HG03066 (cell line): ENCODE results near the gene ARAP2.
A peak's percentile ranks its signal among the peaks of the same experiment; 100 is the strongest.
"Not testable (repeated sequence)": the region's sequence is repeated elsewhere in the genome, so short reads cannot be mapped to it uniquely, and the experiment has no call there.

Source experiments
- ATAC-seq: cut with Tn5 transposase; IDR thresholded peaks from one replicate; pipeline ENCODE4 v1.9.1; 2021; ENCODE audit warnings: low read depth; ENCODE audit not compliant: unreplicated experiment

The ARAP2 gene

DNA sequence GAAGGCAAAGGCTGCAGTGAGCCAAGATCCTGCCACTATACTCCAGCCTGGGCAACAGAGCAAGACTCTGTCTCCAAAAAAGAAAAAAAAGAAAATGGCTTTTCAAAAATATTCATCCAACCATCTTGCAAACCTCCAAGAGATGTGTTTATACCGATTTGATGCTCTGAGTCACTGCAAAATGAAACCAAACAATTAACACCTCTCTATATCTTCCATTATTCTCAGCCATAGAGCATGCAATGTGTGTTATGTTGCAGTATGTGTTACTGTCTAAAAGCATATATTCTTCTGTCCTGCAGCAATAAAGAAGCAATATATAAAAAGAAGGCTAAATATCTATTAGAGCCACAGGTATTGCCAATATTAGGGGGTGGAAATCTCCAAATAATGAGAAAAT is 51.4 kb downstream of the ARAP2 start:
- no peak for ATAC-seq

DNA sequence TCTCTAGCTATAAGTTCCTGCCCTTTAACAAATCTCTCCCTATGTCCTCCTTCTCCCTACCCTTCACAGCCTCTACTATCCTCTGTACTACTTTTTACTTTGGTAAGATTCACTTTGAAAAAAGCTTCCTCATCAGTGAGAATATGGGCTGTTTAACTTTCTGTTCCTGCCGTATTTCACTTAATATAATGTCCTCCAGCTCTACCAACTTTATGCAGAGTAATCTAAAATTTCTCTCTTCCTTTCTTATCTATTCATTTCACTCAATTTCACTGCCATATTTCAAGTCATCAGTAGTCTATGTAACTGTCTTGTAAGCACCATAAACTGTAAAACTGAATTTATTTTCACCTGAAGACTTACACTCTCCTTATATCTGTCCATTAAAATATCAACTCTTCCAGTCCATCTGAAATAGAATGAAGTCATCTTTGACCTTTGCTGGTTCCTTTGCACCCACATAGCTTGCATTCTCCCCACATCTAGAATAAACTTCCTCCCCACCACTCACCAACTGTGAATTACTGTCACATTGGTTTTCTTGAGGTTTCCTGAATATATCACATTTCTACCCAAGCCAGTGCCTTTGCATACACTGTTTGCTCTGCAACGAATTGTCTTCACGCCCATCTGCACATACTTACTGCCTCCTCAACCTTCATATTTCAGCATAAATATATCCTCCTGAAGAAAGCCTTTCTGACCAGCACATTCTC is 54.6 kb downstream of the ARAP2 start:
- peak; percentile 86 for ATAC-seq

DNA sequence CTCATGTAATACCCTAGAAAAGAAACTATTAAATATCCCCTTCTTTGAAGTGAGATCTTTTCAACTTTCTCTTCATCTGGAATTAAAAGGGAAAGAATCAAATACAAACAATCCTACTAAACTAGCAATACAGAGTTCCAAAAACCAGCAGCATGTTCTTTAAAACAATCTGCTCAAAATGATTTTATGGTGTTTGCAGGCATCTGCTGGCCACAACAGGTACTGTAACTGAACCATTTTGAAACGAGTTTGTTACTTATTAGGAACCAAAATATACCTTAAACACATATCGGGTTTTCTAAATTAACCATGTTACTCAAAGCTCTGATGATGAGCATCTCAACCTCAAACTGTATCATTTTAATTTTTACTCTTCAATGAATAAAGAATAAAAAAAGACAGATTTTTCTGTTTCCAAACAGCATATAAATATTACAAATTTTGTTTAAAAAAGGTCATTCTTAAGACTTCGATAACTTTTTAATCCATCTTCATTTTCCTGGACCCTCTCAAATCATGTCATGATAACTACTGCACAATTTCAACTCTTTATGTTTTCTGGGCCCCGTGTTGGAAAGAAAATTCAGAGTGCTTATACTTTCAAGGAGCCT is 56.5 kb downstream of the ARAP2 start:
- ATAC-seq: no peak

DNA sequence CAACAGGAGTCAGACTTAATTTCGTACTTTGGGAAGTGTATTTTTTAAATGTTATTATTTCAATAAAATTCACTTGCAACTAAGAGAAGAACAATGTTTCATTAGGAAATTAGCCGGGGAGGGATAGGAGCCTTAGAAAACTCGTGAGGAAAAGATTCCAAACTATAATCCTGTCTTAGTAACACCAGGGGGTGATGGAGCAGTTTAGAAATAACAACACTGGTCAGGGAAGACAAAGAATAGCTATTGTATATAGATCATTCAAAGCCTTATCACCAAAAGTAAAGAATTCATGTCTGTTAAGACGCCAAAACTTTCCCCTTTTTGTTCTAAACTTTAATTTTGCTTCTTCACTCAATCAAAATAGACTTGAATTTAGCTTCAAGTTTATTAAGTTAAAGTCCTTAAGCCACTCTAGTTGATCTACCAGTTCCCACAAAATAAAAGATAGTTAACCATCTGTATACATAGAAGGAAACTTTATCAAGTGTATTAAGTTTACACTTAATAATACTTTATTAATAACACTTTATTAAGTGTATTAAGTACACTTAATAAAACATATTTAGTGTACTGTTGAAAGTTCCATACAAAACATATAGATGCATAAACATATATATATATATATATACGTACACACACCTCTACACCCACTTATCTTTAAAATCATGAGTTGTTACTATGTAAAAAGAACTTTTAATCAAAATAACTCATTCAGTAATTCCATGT is 60.5 kb downstream of the ARAP2 start:
- no peak for ATAC-seq

DNA sequence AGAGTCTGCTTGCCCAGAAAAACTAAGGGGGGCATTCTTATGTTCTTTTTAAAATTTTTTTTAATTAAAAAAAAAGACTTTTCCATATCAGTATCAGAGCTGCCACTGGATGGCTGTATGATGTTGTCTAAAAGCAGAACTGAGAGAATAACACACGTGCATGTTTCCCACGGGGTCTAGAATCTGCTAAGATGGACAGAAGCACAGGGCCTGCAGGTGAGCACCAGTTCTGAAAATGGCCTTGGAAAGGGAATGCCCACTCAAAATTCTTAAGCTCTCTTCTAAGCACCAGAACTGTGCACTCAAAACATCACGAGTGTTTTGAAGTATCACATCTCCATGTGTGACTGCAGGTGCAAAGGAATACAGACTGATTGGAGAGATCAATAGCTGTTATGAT is 61.1 kb downstream of the ARAP2 start:
- ATAC-seq: no peak

DNA sequence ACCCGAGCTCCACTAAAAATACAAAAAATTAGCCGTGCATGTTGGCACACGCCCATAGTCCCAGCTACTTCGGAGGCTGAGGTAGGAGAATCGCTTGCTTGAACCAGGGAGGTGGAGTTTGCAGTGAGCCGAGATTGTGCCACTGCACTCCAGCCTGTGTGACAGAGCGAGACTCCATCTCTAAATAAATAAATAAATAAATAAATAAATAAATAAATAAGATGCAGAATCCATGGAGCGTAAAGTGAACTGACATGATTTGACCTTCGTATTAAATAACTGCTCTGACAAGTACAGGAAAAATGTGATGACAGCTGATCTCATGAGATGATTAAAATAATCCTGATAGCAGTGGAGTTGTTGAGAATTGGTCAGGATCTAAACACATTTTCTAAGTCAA is 62.0 kb downstream of the ARAP2 start:
- ATAC-seq: not testable (repeated sequence)

DNA sequence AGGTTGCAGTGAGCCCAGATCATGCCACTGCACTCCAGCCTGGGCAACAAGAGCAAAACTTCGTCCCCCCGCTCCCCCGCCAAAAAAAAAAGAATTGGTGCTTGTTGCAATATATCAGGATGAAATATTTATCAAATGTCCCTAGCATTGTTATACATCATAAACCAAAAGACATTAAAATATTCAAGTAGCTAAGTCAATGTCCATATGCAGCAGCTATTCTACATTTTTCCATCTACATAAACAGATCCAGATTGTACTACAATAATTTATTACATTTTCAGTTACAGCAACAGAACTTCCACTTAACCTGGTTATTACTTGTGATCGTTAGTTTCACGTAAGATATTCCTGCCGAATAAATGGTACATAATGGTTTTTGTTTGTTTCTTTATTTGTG is 64.1 kb downstream of the ARAP2 start:
- ATAC-seq: no peak

DNA sequence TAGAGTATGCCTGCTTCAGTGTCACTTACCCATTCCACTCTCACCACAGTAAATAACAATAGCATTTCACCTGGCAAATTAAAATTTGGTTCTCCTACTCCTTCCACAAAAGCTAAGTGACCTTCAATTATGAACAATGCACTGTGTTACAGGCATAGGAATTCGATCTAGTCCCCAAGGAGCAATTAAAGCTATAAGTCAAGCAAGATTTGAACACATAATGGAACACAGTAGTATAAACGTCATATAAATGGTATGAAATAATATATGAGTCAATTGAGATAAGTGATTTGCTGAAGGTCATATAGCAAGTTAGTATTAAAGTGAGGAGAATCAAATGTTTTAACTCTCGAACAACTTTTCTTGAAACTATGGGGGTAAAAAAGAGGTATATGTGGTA is 65.8 kb downstream of the ARAP2 start:
- ATAC-seq: no peak

DNA sequence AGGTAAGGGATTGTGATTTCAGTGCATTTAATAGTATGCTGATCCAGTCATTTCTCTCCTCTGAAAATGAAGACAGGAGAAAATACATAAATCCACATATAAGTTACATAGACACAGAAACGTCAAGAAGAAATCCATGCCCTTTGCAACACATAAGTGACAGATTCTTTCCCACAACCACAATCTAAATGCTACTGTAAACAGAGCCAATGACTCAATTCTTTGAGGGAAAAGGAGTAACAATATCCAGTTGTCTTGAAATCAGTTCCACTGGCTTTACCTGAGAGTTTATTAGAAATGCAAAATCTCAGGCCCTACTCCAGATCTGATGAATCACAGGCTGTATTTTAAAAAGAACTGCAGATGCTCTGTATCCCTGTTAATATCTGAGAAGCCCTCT is 66.4 kb downstream of the ARAP2 start:
- no peak for ATAC-seq

DNA sequence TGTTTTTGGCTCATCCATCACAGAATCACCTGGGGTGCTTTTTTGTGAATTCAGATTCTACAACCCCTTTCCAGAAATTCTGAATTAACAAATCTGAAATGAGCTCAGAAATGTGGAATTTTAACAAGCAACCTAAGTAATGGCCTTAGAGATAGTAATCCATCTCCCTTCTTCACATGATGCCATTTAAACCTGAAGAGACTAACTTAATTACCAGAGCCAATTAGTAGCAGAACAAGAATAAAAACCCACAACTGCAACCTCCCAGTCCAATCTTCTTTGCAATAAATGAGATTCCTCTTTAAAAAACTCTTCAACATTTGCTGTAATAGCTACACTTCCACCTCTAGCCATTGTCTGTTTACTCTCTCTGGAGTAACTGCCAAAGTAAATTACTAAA is 69.7 kb downstream of the ARAP2 start:
- ATAC-seq: no peak

DNA sequence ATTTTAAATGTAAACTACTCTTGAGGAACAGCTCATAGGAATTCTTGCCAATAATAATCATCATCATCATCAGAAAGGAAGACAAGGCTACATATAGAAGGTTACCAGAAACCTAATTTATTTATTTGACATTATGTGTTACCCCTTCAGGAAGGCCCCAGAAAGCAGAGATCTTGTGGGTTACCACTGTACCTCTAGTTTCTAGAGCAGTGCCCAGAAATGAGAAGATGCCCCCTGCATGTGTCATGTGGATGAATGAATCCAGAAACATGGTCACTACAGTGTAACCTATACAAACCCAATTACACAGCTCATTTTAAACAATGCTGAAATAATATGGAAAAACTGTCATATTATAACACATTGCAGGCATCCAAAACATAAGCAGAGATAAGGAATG is 70.4 kb downstream of the ARAP2 start:
- no peak for ATAC-seq

DNA sequence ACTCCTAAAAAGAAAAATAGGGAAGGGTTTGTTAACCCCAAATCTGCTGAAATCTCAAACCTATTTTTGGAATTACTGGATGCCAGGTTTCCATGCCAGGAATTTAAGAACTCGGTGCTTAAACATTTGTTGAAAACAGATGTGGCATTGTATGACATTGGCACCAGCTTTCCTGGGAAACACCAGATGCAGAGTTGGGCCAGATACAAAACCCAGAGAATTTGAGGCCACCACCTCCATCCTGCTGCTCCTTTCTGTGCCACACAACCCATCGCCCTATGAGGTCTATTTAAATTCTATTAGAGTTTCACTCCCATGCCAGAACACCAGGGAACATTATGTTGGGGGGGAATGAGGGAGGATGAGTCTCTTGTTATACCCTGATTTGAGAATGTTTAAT is 71.7 kb downstream of the ARAP2 start:
- no peak for ATAC-seq

DNA sequence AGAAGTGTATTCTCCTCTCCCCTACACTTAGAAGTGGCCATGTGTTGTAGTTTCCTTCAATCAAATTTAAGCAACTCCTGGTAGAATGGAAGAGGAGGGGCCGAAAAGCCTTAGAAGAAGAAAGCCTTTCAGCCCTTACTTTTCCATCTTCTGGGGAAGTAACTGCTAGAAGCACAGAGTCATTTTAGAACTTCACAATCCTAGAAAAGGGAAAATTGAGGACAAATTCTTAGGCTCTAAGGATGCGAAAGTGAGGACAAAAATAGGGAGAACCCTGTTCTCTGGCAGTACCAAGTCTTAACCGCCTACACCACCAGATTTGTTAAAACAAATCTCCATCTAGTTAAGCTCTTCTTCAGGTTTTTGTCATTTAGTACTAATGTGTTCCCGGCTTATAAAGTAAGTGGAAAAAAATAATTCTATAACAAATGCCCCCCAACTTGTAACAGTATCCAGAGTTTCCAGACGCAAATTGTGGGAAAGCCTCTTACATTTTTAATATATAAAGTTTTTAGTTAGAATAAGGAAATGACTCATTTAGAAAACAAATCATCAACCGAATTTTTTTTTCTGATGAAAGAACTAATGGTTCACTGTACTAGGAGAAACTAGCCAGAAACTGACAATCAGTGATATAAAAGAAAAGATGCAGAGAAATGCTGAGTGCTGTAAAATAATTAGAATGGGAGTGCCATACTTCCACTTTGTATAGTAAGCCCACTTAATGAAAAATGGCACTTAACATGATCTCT is 76.0 kb downstream of the ARAP2 start:
- no peak for ATAC-seq

DNA sequence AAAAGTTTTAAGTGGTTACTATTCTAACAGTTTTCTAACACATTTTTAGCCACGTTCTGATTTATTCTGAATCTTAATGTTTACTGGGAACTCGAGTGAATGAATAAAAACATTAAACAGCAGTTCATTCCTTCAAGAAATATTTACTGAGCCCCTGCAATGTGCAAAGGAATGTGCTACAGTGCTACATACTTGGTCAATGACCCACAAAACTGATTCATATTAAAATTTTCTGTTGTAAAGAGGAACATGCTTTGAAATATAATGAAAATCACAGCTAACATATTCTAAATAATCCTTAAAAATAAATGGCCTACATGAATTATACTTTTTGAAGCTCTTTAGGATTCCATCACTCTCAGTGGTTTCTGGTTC is 78.7 kb downstream of the ARAP2 start:
- no peak for ATAC-seq

DNA sequence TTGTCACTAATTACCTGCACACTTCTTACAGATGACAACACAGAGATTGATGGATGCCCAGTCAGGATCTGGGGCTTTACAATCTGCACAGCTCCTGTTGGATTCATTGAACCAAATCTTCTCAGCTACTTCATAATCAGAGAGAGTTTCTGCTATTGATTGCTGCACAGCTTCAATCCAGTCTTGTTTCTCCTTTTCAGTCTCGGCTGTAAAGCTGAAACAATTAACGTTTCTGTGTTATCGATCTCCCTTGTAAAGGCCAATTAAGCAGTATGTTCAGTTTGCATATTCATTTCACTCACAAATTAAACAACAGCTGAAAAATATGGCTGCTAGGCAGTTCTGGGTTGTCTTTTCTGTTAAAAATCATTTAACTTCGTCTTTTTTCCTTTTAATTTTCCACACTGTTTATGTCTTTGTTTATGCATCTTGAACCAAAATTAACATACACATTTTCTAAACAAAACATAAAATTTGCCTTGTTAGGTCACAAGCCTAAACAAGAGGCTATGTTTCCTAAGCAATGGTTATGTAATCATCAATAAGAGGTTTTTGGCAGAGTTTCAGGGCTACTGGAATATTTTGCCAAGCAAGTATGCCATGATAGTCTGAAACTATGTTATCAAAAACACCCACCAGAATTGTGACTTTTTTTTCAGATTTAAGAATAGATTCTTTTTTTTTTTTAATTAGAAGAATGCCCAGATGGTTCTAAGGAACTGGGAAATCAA is 79.2 kb downstream of the ARAP2 start:
- ATAC-seq: no peak

DNA sequence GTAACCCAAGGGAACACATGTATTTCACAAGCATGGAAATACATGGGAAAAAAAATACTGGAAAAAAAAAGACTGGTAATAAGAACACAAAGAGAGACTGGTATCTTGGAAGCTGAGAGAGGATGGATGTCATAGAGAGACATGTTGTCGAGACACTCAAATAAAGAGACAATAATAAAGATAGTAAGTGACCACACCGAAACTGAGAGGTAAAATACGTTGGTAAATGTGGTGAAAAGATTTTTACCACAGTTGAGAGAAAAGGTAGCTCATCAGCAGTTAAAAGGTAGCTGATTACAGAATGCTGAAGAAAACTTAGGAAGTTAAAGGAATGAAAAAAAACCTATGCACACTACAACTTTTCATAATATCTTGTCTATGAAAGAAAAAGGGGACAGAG is 81.1 kb downstream of the ARAP2 start:
- ATAC-seq: no peak

DNA sequence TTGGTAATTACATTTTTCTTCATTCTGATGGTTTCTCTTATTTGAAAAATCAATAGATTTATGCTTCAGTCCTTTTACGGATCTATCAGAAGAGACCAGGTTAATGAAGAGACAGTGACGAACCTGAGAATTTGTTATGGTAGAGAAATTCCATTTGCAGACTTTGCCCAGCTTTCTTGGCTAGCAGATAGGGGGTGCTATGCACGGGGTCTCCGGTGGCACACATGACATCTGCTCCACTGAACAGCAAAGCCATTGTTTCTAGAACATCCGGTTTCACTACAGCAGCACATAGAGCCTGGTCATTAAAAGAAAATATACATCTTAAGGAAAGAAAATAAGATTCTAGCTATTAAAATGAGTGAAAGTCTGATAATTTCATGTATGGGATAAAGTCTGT is 85.1 kb downstream of the ARAP2 start:
- no peak for ATAC-seq

DNA sequence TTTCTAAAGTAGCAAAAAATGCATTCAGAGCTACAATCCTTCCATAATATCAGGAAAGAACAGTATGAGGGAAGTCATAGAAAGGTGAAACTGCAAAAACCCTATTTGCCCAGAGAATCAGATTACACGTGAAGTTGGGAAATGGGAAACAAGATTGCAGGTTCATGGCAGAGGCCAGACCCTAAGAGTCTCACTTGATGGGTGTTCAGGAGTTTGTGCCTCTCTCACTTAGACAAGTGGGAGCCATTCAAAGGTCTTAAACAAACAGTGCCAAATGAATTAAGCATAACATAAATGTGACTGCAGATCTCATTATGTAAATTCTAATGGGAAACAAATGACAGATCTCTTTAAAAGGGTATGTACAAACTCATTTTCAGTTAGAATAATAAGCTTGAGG is 91.6 kb downstream of the ARAP2 start:
- ATAC-seq: no peak

DNA sequence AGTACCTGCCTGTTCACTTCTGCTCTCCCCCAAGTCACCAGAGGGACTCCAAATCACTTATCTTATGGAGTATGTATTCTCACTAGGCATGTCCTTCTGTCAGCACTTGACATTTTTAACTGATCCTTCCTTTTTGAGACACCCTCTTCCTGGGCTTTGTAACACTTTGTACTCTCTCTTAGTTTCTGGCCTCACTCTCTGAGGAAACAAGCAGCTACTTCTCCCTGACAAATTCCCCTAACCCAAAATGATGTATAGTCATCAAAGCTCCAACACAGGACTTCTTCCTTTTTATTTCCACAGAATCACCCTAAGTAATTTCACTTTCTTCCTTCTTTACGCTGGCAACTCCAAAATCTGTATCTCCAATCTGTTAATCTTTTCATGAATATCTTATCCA is 101.8 kb downstream of the ARAP2 start:
- no peak for ATAC-seq

DNA sequence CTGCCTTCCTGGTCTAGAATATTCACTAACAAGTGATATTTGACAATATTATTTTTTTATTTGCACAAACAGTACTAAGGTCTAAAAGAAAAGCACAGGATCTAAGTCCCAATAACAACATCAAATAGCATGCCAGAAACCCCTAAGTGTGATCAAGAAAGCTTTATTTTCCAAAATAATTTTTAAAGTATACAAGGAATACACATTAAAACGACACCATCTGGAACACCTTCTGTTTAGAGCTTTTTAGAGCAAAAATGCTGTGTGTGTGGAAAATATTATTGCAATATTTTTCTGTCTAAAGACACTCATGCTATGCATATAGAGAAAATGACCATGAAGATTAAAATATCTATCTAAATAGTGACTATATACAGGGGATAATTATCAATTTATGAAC is 103.1 kb downstream of the ARAP2 start:
- no peak for ATAC-seq

DNA sequence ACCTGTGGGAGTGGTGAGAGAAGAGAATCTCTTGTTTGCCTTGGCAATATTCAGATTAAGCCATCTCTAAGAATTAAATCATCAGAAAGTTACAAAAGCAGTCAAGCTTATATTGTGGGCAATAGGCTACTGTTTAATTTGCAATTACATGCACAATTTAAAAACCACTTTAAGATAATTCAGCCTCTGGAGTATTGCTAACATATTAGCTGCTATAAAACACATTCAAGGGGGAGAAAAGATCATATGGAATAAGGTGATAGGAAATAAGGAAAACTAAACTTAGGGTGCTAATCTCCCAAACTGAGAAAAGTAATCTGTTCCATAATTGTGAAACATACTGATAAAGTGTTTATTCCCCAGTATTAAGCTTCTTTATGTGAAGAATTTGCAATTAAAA is 103.9 kb downstream of the ARAP2 start:
- no peak for ATAC-seq
